Osteocyte (in vitro differentiated cells): ENCODE data around the gene FHIT. TPM values are rescaled to one million over a fixed set of nuclear protein-coding genes. Genes with fewer than 3 reads are reported as not detected.

Experiments used
- DNase-seq: peaks from one replicate; pipeline ENCODE4 v3.0.0; 2021; ENCODE audit warnings: mixed read lengths; ENCODE audit not compliant: unreplicated experiment; ENCODE audit errors: extremely low spot score
- H3K27ac Mint-ChIP-seq: one replicate; pipeline ENCODE4 v1.8.0; 2021; ENCODE audit warnings: mild to moderate bottlenecking, mixed read lengths; ENCODE audit not compliant: unreplicated experiment
- H3K27me3 Mint-ChIP-seq: one replicate; pipeline ENCODE4 v1.8.0; 2021; ENCODE audit warnings: mixed read lengths; ENCODE audit not compliant: unreplicated experiment
- H3K36me3 Mint-ChIP-seq: one replicate; pipeline ENCODE4 v1.8.0; 2021; ENCODE audit warnings: mixed read lengths; ENCODE audit not compliant: unreplicated experiment
- H3K4me1 Mint-ChIP-seq: one replicate; pipeline ENCODE4 v1.8.0; 2021; ENCODE audit warnings: mixed read lengths; ENCODE audit not compliant: unreplicated experiment
- H3K4me3 Mint-ChIP-seq: one replicate; pipeline ENCODE4 v1.8.0; 2021; ENCODE audit warnings: mild to moderate bottlenecking, moderate library complexity, mixed read lengths; ENCODE audit not compliant: unreplicated experiment
- H3K9me3 Mint-ChIP-seq: one replicate; pipeline ENCODE4 v1.8.0; 2021; ENCODE audit warnings: mixed read lengths; ENCODE audit not compliant: unreplicated experiment
- CTCF ChIP-seq: fragments of 200-600 bp; sonication (generic); IDR thresholded peaks from 2 replicates; pipeline ENCODE4 v1.5.0; 2021; ENCODE audit warnings: antibody characterized with exemption, mild to moderate bottlenecking, moderate library complexity
- total RNA-seq: library from RNA; stranded (reverse); gene quantifications from 2 replicates; pipeline ENCODE4 v1.2.1, GENCODE V29; 2021

FHIT gene
- total RNA-seq, 1 donor from 2014 or later: 2.3 TPM

DNA sequence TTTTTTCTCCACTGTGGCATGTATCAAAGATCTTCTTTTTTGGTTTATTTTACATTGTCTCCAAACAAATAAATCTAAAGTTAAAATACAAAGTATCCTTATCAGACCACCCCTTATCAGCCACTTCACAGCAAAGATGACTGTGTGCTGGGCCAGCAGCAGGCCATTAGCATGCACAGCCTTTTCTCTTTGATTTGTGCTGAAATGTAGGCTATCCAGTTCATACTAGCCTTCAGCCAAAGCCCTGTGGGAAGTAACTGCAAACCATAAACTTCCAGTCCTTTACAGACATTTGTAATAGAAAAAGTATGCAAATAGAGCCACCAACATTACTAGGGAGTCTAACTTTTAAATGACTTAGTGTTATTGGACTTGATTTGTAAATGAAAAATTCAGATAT is 816.3 kb downstream of the FHIT start:
- no peaks in the 10 kb centered on the region for H3K36me3 Mint-ChIP-seq
- H3K9me3 Mint-ChIP-seq: no peaks in the 10 kb centered on the region
- no peak for TF ChIP-seq CTCF
- no peak overlapping the region for H3K4me3 Mint-ChIP-seq
- H3K27me3 Mint-ChIP-seq: peaks cover 2% of the 10 kb centered on the region
- DNase-seq: no peak
- no peak overlapping the region for H3K27ac Mint-ChIP-seq
- H3K4me1 Mint-ChIP-seq: no peaks in the 10 kb centered on the region

DNA sequence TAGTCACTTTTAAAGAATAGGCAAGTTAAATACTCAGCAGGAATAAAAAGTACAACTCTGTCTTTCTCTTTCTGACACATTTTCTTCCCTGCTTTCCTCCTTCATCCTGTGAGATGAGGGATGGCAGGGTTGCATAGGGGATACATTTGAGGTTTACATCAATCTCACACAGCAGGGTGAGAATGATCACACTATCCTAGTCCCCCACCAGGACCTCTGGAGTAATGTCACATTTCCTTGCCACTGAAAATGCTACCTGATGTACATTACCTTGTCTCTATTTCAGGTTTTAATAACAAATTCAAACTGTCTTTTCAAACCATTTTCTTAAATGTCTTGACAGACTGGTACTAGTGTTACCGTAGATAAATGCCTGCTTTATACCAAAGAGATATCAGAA is 816.9 kb downstream of the FHIT start:
- TF ChIP-seq CTCF: no peak
- H3K27me3 Mint-ChIP-seq: no peaks in the 10 kb centered on the region
- H3K4me3 Mint-ChIP-seq: no peak overlapping the region
- no peak for DNase-seq
- no peak overlapping the region for H3K27ac Mint-ChIP-seq
- H3K9me3 Mint-ChIP-seq: no peaks in the 10 kb centered on the region
- no peaks in the 10 kb centered on the region for H3K4me1 Mint-ChIP-seq
- no peaks in the 10 kb centered on the region for H3K36me3 Mint-ChIP-seq

- Mint-ChIP-seq H3K4me1 (no peaks in the 10 kb centered on the region), H3K4me3 (no peak overlapping the region), H3K27me3 (no peaks in the 10 kb centered on the region), H3K9me3 (no peaks in the 10 kb centered on the region), H3K27ac (no peak overlapping the region), H3K36me3 (no peaks in the 10 kb centered on the region)
- peak; percentile 8 for TF ChIP-seq CTCF
- no peak for DNase-seq
Measured at GRCh38 chr3:60431599-60431958, 819.7 kb downstream of the FHIT start.

DNA sequence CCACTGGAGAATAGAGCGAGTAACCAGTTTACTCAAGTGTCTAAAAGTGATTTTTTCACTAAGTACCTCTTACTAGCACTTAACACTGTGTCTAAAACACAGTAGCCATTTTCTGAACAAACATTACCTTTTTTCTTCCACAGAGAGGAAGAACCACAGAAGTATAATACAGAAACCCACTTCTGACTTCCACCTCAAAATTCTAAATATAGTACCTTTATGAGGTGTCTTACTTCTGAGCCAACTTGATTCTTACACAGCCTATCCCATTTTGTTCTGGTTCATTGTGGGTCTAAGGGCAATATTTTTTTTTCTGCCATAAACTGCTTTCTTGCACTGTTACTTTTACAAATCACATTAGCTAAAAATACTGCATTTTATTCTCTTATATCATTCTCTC is 821.0 kb downstream of the FHIT start:
- Mint-ChIP-seq H3K4me1 (no peaks in the 10 kb centered on the region), H3K27ac (no peak overlapping the region), H3K4me3 (no peak overlapping the region), H3K36me3 (no peaks in the 10 kb centered on the region), H3K9me3 (no peaks in the 10 kb centered on the region), H3K27me3 (no peaks in the 10 kb centered on the region)
- DNase-seq: no peak
- no peak for TF ChIP-seq CTCF

DNA sequence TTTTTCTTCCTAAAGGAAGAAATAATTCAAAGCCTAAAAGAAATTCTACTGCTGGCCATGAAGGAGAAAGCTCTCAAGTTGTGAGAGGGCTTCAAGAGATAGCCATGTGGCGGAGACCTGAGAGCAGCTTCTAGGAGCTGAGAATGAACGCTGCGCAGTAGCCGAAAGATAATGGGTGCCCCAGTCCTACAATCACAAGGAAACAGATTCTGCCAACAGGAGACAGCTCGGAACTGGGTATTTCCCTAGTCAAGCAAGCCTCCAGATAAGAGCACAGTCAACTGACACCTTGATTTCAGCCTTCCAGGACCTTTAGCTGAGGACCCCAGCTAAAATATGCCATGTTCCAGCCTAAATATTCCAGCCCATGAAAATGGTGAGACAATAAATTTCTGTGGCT is 824.1 kb downstream of the FHIT start:
- H3K27ac Mint-ChIP-seq: no peak overlapping the region
- H3K4me3 Mint-ChIP-seq: no peak overlapping the region
- no peaks in the 10 kb centered on the region for H3K36me3 Mint-ChIP-seq
- no peak for DNase-seq
- H3K27me3 Mint-ChIP-seq: peaks cover 6% of the 10 kb centered on the region
- no peaks in the 10 kb centered on the region for H3K4me1 Mint-ChIP-seq
- H3K9me3 Mint-ChIP-seq: no peaks in the 10 kb centered on the region
- TF ChIP-seq CTCF: no peak
